ENCODE measurements around the gene TMEM8B. TPM values are rescaled to one million over a fixed set of nuclear protein-coding genes. Genes with fewer than 3 reads are reported as not detected.
A peak's percentile ranks its signal among the peaks of the same experiment; 100 is the strongest.

Gene TMEM8B
- total RNA-seq, 1 experiment from 2014 or later: 9.3 TPM

DNA sequence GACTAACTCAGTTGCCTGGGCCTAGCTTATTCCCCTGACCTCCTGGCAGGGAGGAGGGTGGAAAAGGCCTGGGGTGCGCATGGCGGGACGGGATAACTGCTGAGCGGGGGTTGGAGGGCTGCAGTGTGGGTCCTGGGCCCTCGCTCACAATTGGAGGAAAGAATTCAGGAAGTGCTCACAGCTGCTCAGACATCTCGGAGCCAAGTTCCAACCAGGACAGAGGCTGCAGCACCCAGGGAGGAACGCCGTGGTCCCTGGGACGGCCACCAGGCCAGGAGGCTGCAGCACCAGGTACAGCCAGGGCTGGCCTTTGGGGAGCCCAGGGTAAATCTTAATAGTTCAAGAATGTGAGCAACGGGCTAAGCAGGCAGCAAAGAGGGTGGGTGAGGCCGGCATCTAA, 80.2 kb downstream of the TMEM8B start, which contains the start of gene SPAAR:
SPAAR (plus strand) TSS at position 217 of the 400 bp plus-strand sequence. CDS start 974 bp downstream, outside the sequence.
- Histone ChIP-seq H3K27me3 (ENCODE audit: insufficient read depth, low read length) (no peaks in the 10 kb centered on the region), H3K18ac (ENCODE audit: insufficient read length, low read depth, low read length) (no peak within 1 kb of the TSS), H4K5ac (ENCODE audit: insufficient read length, low read depth, low read length) (no peak within 1 kb of the TSS), H3K4me1 (ENCODE audit: insufficient read depth, low read length) (peaks cover 9% of the 10 kb centered on the region; the same call in 1 of the 2 replicates), H2AFZ (ENCODE audit: low read length) (no peak within 1 kb of the TSS), H3K4ac (ENCODE audit: low read depth, low read length) (no peak within 1 kb of the TSS), H3K79me2 (ENCODE audit: insufficient read depth, low read length) (no peaks in the 10 kb centered on the region), H3K9me3 (ENCODE audit: control insufficient read depth, low read depth, low read length) (no peaks in the 10 kb centered on the region), H2BK20ac (ENCODE audit: low read depth, low read length, poor library complexity, severe bottlenecking) (no peak within 1 kb of the TSS), H3K23me2 (ENCODE audit: insufficient read length, low read depth, low read length, poor library complexity, severe bottlenecking) (no peaks in the 10 kb centered on the region), H4K91ac (ENCODE audit: insufficient read length, low read depth, low read length) (no peak within 1 kb of the TSS), H3K56ac (ENCODE audit: insufficient read length, low read depth, low read length) (no peak within 1 kb of the TSS), H2BK15ac (ENCODE audit: low read depth, low read length) (no peak within 1 kb of the TSS), H3K27ac (ENCODE audit: insufficient read length, low read depth, low read length) (no peak within 1 kb of the TSS), H4K8ac (replicated peaks; ENCODE audit: insufficient read length, low read depth, low read length) (no peak within 1 kb of the TSS), H3K23ac (ENCODE audit: insufficient read length, low read depth, low read length) (no peak within 1 kb of the TSS), H3K4me2 (ENCODE audit: insufficient read depth, insufficient read length, low read length) (peak within 1 kb of the TSS; percentile 14), H3K9ac (ENCODE audit: extremely low read depth, insufficient read length, low read length) (no peak within 1 kb of the TSS), H2BK120ac (ENCODE audit: low read depth, low read length, poor library complexity, severe bottlenecking) (no peak within 1 kb of the TSS), H3K14ac (ENCODE audit: insufficient read depth, low read length) (no peak within 1 kb of the TSS; the same call in 1 of the 2 replicates), H4K20me1 (ENCODE audit: control insufficient read depth, insufficient read depth, insufficient read length) (no peaks in the 10 kb centered on the region), H3T11ph (ENCODE audit: low read length) (no peak within 1 kb of the TSS), H2AK5ac (ENCODE audit: insufficient read length, low read length) (no peak within 1 kb of the TSS), H2BK12ac (ENCODE audit: insufficient read length, low read depth, low read length) (no peak within 1 kb of the TSS), H3K79me1 (ENCODE audit: insufficient read depth, low read depth, low read length, poor library complexity, severe bottlenecking) (no peaks in the 10 kb centered on the region), H2BK5ac (ENCODE audit: insufficient read length, low read length) (no peak within 1 kb of the TSS)
- Mint-ChIP-seq H3K27me3 (ENCODE audit: low read depth) (peaks cover 4% of the 10 kb centered on the region), H3K36me3 (ENCODE audit: insufficient read depth in 1 of 3, low read depth in 3 of 3) (no peaks in the 10 kb centered on the region), H3K4me3 (peak within 1 kb of the TSS in 1 of 2 experiments; percentile 32; a peak in 2 of 5 replicates), H3K4me1 (peaks cover 41 to 44% of the 10 kb centered on the region in 2 experiments), H3K9me3 (no peaks in the 10 kb centered on the region), H3K27ac (peak within 1 kb of the TSS in 2 of 3 experiments; percentile 74 to 95; a peak in 3 of 7 replicates)
- DNase-seq: no peak
- TF ChIP-seq, protein P1, sequence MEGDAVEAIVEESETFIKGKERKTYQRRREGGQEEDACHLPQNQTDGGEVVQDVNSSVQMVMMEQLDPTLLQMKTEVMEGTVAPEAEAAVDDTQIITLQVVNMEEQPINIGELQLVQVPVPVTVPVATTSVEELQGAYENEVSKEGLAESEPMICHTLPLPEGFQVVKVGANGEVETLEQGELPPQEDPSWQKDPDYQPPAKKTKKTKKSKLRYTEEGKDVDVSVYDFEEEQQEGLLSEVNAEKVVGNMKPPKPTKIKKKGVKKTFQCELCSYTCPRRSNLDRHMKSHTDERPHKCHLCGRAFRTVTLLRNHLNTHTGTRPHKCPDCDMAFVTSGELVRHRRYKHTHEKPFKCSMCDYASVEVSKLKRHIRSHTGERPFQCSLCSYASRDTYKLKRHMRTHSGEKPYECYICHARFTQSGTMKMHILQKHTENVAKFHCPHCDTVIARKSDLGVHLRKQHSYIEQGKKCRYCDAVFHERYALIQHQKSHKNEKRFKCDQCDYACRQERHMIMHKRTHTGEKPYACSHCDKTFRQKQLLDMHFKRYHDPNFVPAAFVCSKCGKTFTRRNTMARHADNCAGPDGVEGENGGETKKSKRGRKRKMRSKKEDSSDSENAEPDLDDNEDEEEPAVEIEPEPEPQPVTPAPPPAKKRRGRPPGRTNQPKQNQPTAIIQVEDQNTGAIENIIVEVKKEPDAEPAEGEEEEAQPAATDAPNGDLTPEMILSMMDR (conservative IDR thresholded peaks at IDR 0.05): no peak
- WGBS (ENCODE audit: extremely low coverage, insufficient read length, low lambda C conversion rate): no CpG with 5 or more reads among the region's 11 CpGs
